OCI-LY7 (cell line): ENCODE results near the gene DSCAM. TPM values are rescaled to one million over a fixed set of nuclear protein-coding genes. Genes with fewer than 3 reads are reported as not detected.

Source experiments
- BruUV-seq: library from RNA; stranded (reverse); fragments of 400-500 nt; replicated peaks from 2 replicates; lab custom pipeline; 2021; lab: Mats Ljungman, UMichigan
- CTCF ChIA-PET: fragments of 300-600 bp; sonication (Branson Sonifier 250); formaldehyde crosslinking; loops from one replicate; lab custom pipeline; 2022; ENCODE audit warnings: antibody characterized with exemption; ENCODE audit not compliant: unreplicated experiment; lab: Charles Lee
- POLR2A ChIA-PET: fragments of 300-600 bp; sonication (Branson Sonifier 250); formaldehyde crosslinking; loops from one replicate; lab custom pipeline; 2022; ENCODE audit warnings: antibody characterized with exemption; lab: Charles Lee
- DNase-seq: peaks from one replicate; pipeline ENCODE4 v3.0.0-alpha.2; 2015; ENCODE audit warnings: low spot score
- H2AFZ ChIP-seq: fragments of 200-600 bp; sonication (generic), shearing (Covaris generic); 2 replicates; pipeline ENCODE4 v1.6.1; 2014; ENCODE audit warnings: mild to moderate bottlenecking, antibody characterized with exemption, low read length, moderate library complexity
- H3K27ac ChIP-seq: fragments of 200-600 bp; sonication (generic); 2 replicates; pipeline ENCODE4 v1.5.1; 2014; ENCODE audit warnings: mixed run types, low read depth, mild to moderate bottlenecking, moderate library complexity, low read length, inconsistent platforms; ENCODE audit not compliant: poor library complexity, severe bottlenecking
- H3K36me3 ChIP-seq: fragments of 200-600 bp; sonication (generic); 2 replicates; pipeline ENCODE4 v1.6.1; 2014; ENCODE audit warnings: mild to moderate bottlenecking, antibody characterized with exemption, low read length, moderate library complexity, mixed read lengths; ENCODE audit not compliant: insufficient read depth
- H3K4me1 ChIP-seq: fragments of 200-600 bp; sonication (generic); 2 replicates; pipeline ENCODE4 v1.5.1; 2014; ENCODE audit warnings: mild to moderate bottlenecking, low read length; ENCODE audit not compliant: insufficient read depth, poor library complexity, severe bottlenecking
- H3K4me2 ChIP-seq: fragments of 200-600 bp; sonication (generic); 2 replicates; pipeline ENCODE4 v1.6.1; 2014; ENCODE audit warnings: mild to moderate bottlenecking, low read length
- H3K4me3 ChIP-seq: fragments of 200-600 bp; sonication (generic); 2 replicates; pipeline ENCODE4 v1.5.1; 2014; ENCODE audit warnings: mild to moderate bottlenecking, low read depth, low read length; ENCODE audit not compliant: poor library complexity, severe bottlenecking
- H3K79me2 ChIP-seq: fragments of 200-600 bp; sonication (generic); 2 replicates; pipeline ENCODE4 v1.6.1; 2016; ENCODE audit warnings: low read depth, mild to moderate bottlenecking, low read length, moderate library complexity, mixed read lengths; ENCODE audit not compliant: insufficient read depth
- H3K9me2 ChIP-seq: fragments of 200-600 bp; sonication (generic); 2 replicates; pipeline ENCODE4 v1.6.1; 2016; ENCODE audit warnings: mild to moderate bottlenecking, low read length, mixed read lengths; ENCODE audit not compliant: insufficient read depth
- H3K9me3 ChIP-seq: fragments of 200-600 bp; sonication (generic); 2 replicates; pipeline ENCODE4 v1.6.1; 2014; ENCODE audit warnings: mild to moderate bottlenecking, mixed run types, low read length, mixed read lengths
- H4K20me1 ChIP-seq: fragments of 200-600 bp; sonication (generic); 2 replicates; pipeline ENCODE4 v1.6.1; 2014; ENCODE audit warnings: mild to moderate bottlenecking, antibody characterized with exemption, low read length, moderate library complexity, mixed read lengths; ENCODE audit not compliant: insufficient read depth
- EZH2phosphoT487 ChIP-seq: fragments of 200-600 bp; sonication (generic); IDR thresholded peaks from 2 replicates; pipeline ENCODE4 v1.6.1; 2018; ENCODE audit warnings: low read depth, borderline replicate concordance, mild to moderate bottlenecking, mixed run types, antibody characterized with exemption, low read length, moderate library complexity, mixed read lengths
- intact Hi-C: fragments of 100-400 bp; cut with micrococcal nuclease; formaldehyde crosslinking; loops from one replicate; pipeline ENCODE4 v1.10.0; 2022; ENCODE audit not compliant: unreplicated experiment
- total RNA-seq, 2 experiments: library from RNA; depleted of rRNA in 1 of 2; stranded (reverse); fragments of >200 nt in 1 of 2; shearing (Covaris generic) in 1 of 2; gene quantifications; 2 replicates each; pipeline ENCODE4 v1.2.3, GENCODE V29; 2014 to 2022
- TF ChIP-seq, protein P1 (sequence below): fragments of 200-600 bp; sonication (generic); conservative IDR thresholded peaks from 2 replicates; pipeline ENCODE4 v1.5.1; 2014; ENCODE audit warnings: mild to moderate bottlenecking, antibody characterized with exemption, low read length, moderate library complexity, mixed read lengths

DSCAM gene
- total RNA-seq, 2 experiments from 2014 or later = not detected

DNA sequence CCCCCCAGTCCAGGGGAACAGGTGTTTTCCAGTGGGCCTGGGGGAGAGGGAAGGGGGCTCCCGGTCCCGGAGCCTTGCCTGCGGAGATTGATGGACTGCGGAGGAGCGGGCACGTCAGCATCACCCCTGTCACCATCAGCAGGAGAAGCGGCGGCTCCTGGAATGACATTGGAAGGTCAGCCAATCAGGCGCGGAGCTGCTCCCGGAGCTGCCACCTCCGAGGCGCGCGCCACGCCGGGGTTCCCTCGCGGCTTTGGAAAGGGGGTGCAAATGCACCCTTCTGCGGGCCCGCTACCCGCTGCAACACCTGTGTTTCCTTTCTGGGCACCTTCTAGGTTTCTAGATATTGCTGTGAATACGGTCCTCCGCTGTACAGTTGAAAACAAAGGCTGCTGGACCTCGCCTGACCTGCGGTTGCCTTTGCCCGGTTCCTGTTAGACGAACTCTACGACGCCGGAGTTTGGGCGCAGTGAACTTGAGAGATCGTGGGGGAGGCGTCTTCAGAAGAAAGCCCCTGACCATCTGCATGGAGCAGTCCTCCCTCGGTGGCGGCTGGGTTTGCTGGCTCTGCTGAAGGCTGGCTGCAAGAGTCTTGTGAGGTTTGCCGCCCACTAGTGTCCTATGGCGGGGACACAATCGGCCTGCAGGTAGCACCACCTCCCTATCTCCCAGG lies 5.3 kb downstream of the DSCAM start:
- ChIA-PET POLR2A (no interaction called here), CTCF (no interaction called here)
- no peaks in the 10 kb centered on the region for H3K36me3 ChIP-seq
- intact Hi-C loops = no loop called here
- no peak overlapping the region for H3K4me3 ChIP-seq
- TF ChIP-seq, protein P1, sequence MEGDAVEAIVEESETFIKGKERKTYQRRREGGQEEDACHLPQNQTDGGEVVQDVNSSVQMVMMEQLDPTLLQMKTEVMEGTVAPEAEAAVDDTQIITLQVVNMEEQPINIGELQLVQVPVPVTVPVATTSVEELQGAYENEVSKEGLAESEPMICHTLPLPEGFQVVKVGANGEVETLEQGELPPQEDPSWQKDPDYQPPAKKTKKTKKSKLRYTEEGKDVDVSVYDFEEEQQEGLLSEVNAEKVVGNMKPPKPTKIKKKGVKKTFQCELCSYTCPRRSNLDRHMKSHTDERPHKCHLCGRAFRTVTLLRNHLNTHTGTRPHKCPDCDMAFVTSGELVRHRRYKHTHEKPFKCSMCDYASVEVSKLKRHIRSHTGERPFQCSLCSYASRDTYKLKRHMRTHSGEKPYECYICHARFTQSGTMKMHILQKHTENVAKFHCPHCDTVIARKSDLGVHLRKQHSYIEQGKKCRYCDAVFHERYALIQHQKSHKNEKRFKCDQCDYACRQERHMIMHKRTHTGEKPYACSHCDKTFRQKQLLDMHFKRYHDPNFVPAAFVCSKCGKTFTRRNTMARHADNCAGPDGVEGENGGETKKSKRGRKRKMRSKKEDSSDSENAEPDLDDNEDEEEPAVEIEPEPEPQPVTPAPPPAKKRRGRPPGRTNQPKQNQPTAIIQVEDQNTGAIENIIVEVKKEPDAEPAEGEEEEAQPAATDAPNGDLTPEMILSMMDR = no peak
- TF ChIP-seq EZH2phosphoT487 = no peak
- H3K4me1 ChIP-seq = no peaks in the 10 kb centered on the region
- H3K9me3 ChIP-seq = no peaks in the 10 kb centered on the region
- no peaks in the 10 kb centered on the region for H4K20me1 ChIP-seq
- no peak overlapping the region for H3K4me2 ChIP-seq
- BruUV-seq = no TSS peak
- DNase-seq = no peak
- no peak overlapping the region for H2AFZ ChIP-seq
- H3K9me2 ChIP-seq = no peaks in the 10 kb centered on the region
- H3K79me2 ChIP-seq = no peaks in the 10 kb centered on the region
- no peak overlapping the region for H3K27ac ChIP-seq

DNA sequence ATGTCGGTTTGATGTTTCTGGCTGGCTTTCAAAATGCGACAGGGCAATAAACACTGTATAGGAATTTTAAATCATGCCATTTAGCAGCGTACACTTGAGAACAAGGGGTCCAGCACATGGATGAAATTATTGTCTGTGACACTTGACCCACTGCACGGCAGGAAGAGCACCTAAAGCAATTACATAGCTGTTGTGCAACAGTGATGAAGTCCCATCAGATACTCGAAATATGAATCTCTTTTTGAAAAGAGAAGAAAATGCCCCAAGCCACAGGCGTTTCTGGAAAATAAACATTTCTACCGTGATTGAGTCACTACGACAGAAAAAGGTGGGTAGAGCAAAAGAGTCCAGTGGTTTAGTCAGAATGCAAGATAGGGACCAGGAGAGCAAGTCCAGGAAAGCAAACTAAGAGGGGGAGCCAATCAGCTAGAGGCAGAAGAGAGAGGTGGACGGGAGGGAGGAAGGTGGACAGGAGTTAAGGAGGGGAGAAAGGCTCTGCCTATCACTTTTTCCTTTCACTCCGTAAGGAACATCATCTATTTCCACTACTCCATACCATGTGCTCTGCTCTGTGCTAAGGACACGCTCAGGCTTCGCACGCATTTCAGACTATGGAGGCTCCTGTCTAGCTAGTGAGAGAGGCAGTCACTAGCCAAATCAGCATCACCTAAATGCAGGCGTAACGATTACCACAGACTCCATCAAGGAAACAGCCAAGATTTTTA lies 6.4 kb downstream of the DSCAM start:
- TF ChIP-seq EZH2phosphoT487 = no peak
- H4K20me1 ChIP-seq = no peaks in the 10 kb centered on the region
- H2AFZ ChIP-seq = no peak overlapping the region
- H3K27ac ChIP-seq = no peak overlapping the region
- no peak overlapping the region for H3K4me3 ChIP-seq
- H3K4me1 ChIP-seq = no peaks in the 10 kb centered on the region
- H3K9me3 ChIP-seq = no peaks in the 10 kb centered on the region
- no TSS peak for BruUV-seq
- no peaks in the 10 kb centered on the region for H3K36me3 ChIP-seq
- DNase-seq = no peak
- intact Hi-C loops = no loop called here
- no peaks in the 10 kb centered on the region for H3K79me2 ChIP-seq
- ChIA-PET CTCF (no interaction called here), POLR2A (interaction anchor here (0.6 kb wide), 1 partner anchor 72 kb away, joined by 3 read pairs; no protein-coding TSS in a partner anchor)
- no peak overlapping the region for H3K4me2 ChIP-seq
- H3K9me2 ChIP-seq = no peaks in the 10 kb centered on the region

DNA sequence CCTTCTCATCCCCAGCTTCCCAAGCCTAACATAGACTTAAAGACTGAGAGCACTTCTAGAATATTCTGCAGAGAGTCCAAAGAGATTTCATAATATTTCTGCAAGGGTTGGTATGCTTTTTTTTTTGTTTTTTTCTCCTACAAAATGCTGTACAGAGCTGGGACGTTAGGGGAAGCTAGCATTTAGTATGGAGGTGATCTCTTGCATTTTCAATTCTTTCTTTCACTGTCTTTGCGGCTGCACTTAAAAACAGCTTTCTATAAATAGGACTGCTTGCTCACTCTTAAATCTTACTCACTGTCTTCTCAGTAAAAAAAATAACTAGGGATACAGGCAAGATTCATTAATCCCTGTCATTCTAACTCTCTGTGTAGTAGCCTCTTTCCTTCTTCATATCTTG lies 7.4 kb downstream of the DSCAM start:
- Histone ChIP-seq H3K79me2 (no peaks in the 10 kb centered on the region), H3K4me3 (no peak overlapping the region), H3K4me1 (no peaks in the 10 kb centered on the region), H3K4me2 (no peak overlapping the region), H4K20me1 (no peaks in the 10 kb centered on the region), H3K27ac (no peak overlapping the region), H3K9me2 (no peaks in the 10 kb centered on the region), H3K36me3 (no peaks in the 10 kb centered on the region), H3K9me3 (no peaks in the 10 kb centered on the region), H2AFZ (no peak overlapping the region)
- intact Hi-C loops = no loop called here
- ChIA-PET POLR2A (no interaction called here), CTCF (no interaction called here)
- TF ChIP-seq, protein P1 = no peak
- no peak for TF ChIP-seq EZH2phosphoT487
- no TSS peak for BruUV-seq
- DNase-seq = no peak
